Activated T-cell treated with anti-CD3 and anti-CD28 coated beads for 1 hour (primary cell): Measurements from ENCODE around the gene CRMP1.
"Not testable (repeated sequence)": the region's sequence is repeated elsewhere in the genome, so short reads cannot be mapped to it uniquely, and the experiment has no call there.

Experiments used
- DNase-seq: peaks from one replicate; pipeline ENCODE4 v3.0.0-alpha.2; 2020; ENCODE audit warnings: low read depth

CRMP1 gene

GRCh38 chr4:5821665-5822358, 71.1 kb downstream of the CRMP1 start:
- no peak for DNase-seq

- DNase-seq = no peak
These were observed 76.0 kb downstream of the CRMP1 start for GRCh38 chr4:5816851-5817375.

- DNase-seq = no peak
These were observed 76.8 kb downstream of the CRMP1 start for GRCh38 chr4:5816101-5816500.

GRCh38 chr4:5815641-5816040, 77.2 kb downstream of the CRMP1 start:
- no peak for DNase-seq

GRCh38 chr4:5814421-5814820, 78.5 kb downstream of the CRMP1 start:
- DNase-seq = no peak

DNA sequence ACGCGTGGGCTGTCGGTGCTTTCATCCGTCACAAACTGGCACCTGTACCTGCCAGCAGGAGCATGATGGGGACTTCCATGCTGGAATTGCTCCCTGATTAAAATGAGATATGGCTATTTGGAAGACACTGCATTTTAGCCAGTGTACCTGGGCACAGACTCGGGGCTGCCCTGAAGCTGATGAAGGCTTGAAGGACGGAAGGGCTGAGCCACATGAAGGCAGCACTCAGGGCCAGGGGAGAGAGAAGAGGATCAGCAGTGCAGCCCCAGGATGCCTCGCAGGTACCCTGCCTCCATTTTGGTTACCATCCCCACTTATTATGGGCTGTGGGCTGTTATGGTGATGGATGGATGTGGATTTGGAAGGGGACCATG, 79.0 kb downstream of the CRMP1 start:
- DNase-seq = no peak

DNA sequence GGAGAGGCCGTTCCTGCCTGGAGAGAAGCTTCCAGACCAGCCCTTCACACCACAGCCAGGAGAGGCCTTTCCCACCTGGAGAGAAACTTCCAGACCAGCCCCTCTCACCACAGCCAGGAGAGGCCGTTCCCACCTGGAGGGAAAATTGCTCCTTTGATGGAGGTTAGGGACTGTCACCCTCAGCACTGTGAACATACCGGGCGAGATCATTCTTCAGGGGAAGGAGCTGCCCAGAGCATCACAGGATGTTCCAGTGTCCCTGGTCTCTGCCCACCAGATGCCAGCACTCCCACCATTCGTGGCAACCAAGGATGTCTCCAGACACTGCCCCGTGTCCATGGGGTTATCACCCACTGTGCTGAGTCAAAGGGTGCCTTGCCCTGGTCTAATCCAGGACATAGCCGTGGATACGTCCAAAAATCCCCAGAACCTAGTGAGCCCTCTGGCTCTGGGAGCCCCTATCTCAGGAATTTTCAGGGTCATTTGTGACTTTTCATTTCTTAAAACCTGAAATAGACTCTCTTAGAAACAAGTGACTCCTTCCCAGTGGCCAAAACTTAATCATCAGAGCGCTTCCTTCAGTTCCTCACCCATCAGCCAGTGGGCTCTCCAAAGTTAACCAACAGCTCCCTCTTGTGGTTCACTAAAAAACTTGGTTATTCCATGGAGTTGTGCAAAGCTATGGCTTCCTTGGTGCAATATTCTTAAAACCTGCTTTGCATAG, 80.2 kb downstream of the CRMP1 start:
- no peak for DNase-seq

- DNase-seq = not testable (repeated sequence)
These were observed 80.8 kb downstream of the CRMP1 start for GRCh38 chr4:5812057-5812456.

DNA sequence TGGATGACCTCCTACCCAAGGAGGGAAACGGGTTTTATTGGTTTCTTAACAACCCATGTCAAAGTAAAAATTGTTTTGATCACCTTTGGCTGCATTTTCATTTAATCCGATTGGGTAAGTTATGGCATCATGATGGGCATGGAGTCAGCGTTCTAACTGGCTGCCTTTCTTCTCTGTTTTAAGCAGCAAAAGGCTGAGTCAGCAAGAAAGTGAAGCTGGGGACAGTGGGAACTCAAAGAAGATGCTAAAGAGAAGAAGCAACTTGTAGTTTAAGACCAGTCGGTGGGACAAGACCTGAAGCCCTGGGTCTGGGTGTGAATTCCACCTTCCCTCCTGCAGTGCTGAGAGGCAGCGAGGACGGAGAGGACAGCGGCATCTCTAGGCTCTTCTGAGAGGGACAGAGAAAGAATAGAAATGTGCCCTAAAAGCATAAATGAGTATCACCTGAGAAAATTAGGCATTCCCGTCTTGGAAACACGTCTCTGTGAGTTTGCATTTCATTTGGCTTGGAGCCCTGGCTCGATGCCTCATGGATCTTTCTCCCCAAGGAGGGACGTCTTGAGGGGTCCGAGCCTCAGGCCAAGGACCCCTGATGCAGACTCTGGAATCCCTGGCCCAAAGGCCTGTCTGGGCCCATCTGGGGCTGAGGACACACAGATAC, 82.0 kb downstream of the CRMP1 start:
- no peak for DNase-seq

- no peak for DNase-seq
These were observed 82.7 kb downstream of the CRMP1 start for GRCh38 chr4:5810151-5810550.

GRCh38 chr4:5809216-5809776, 83.6 kb downstream of the CRMP1 start:
- no peak for DNase-seq

GRCh38 chr4:5808081-5808741, 84.7 kb downstream of the CRMP1 start:
- no peak for DNase-seq

- DNase-seq = no peak
These were observed 87.6 kb downstream of the CRMP1 start for GRCh38 chr4:5805270-5805669.

DNA sequence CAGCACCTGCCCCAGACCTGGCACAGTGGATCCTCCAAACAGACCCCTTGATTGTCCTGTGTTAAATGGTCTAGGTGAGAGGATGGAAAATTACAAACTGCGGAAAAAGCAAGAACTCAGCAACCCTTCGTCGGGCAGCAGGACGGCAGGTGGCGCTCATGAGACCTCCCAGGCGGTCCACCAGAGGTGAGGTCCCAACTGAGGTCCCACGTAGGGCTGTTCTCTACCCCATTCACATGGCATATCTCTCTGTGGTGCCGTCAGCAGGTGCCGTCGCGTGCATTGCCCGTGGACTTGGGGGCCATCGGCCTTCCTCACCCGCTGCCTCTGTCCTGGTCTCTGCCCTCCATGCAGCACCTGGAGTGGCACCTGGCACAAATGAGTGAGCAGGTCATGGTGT, 88.2 kb downstream of the CRMP1 start:
- DNase-seq = no peak

DNA sequence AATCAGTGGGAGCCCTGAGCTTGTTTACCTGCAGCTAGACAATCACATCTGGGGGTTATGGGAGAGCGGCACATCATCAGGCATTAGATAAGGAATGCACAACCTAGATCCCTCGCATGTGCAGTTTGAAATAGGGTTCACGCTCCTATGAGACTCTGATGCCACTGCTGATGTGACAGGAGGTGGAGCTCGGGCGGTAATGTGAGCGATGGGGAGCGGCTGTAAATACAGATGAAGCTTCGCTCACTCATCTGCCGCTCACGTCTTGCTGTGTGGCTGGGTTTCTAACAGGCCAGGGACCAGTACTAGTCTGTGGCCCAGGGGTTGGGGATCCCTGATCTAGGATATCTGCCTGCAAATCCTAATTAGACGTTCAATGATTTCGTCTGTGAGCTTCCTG, 90.3 kb downstream of the CRMP1 start:
- no peak for DNase-seq

DNA sequence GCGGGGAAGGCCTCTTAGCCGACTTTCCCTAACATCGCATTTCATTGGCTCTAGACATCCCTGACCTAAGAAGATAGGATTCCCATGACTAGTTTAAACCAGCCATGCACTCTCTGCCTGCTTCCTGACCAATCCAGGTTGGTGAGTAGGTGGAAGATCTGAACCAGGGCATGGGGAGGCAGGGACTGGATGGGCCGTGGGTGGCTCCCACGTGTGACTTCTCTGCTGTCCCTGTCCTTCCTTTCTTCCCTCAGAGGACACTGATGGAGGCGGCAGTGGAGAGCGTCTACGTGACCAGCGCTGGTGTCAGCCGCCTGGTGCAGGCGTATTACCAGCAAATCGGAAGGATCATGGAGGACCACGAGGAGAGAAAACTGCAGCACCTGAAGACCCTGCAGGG, 91.2 kb downstream of the CRMP1 start:
- no peak for DNase-seq

DNA sequence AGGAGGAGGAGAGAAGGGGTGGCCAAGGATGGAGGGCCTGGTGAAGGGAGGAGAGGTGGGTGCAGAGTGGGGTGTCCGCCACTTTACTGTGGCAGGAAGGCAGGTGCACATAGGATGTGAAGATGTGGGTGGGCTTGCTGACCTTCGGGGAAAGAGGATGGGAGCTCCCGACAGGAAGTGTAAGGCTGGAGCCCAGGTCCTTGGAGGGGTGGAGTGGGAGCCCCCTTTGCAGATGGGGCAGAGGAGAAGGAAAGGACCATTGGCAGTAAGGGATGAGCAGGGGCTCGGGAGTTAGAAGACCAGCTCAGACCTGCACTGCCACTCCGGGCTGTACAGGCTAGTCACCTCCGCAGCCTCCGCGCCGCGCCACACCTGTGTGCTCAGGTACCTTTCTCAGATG, 92.4 kb downstream of the CRMP1 start:
- DNase-seq = no peak

GRCh38 chr4:5799406-5799805, 93.5 kb downstream of the CRMP1 start:
- no peak for DNase-seq

DNA sequence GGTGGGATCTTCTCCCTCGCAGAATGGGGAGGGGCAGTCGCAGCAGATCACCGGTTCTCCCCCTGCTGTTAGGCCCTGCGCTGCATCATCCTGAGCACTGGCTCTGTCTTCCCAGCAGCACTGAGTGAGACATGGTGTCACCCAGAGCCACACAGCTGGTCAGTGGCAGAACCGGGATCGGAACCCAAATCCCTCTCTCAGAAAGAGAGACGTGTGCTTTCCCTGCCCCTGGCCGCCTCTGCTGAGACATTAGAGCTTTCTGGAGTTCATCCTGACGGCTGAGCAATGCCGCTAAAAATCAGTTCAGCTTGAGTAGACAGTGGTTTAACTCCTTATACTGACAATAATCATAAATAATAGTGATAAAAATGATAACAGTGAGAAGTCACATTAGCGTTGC, 93.9 kb downstream of the CRMP1 start:
- no peak for DNase-seq

GRCh38 chr4:5798462-5798861, 94.4 kb downstream of the CRMP1 start:
- DNase-seq = no peak

DNA sequence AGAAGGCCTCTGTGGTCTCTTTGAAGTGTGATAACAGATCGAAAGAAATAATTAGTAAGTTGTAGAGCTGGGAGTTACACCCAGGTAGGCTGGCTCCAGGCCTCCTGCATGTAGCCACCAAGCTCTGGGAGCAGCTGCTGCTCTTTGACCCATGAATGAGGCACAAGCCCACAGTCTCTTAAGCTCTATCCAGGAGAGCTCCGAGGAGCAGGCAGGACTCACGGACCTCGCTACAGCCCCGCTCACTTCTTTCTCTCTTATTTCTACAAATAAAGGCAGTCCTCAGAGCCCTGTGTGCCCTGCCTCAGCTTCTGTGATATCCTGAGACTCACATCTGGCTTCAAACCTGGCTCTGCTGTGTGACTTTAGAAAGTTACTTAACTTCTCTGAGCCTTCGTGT, 95.0 kb downstream of the CRMP1 start:
- no peak for DNase-seq

DNA sequence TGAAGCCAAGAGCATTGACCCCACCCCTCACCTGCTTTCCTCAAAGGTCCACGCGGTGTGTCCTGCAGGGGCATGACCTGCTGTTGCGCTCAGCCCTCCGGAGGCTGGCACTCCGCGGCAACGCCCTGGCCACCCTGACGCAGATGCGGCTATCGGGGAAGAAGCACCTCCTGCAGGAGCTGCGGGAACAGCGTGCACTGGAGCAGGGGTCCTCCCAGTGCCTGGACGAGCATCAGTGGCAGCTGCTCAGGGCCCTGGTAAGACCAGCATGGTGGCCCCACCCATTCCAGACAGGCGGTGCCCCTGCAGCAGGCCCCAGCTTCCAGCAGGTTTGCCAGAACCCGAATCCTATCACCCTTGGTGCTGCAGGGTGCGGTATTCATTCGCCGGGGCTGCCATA, 95.9 kb downstream of the CRMP1 start:
- no peak for DNase-seq
